ENCODE data around the gene FAM3D. TPM values are rescaled to one million over a fixed set of nuclear protein-coding genes. Genes with fewer than 3 reads are reported as not detected.

FAM3D gene
- polyA plus RNA-seq, 2 of the 4 experiments (the other 2 are of a cell fraction), result not detected

- no peak for TF ChIP-seq HMGXB4 (CRISPR knock-in tag; IDR thresholded peaks at IDR 0.05; ENCODE audit: borderline replicate concordance)
- TF ChIP-seq ZNF302 (CRISPR knock-in tag; IDR thresholded peaks at IDR 0.05), result no peak
- TF ChIP-seq CHD2 (IDR thresholded peaks at IDR 0.05; ENCODE audit: low read length, partially characterized antibody), result no peak
These were observed 19.1 kb upstream of the FAM3D start (continued) for GRCh38 chr3:58685641-58686040.

DNA sequence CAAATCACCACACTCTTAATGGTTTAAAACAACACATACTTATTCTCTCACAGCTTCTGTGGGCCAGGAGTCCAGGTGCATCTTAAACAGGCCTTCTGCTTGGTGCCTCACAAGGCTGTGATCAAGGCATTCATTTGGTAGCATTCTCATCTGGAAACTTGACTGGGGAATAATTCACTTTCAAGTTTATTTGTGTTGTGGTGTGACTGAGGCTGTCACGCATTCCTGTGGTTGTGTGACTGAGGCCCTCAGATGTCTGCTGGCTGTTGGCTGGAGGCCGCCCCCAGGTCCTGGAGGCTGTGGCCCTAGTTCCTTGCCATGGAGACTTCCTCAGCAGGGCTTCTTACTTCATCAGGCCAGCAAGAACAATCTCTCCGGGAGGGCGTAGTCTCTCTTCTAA, 16.9 kb upstream of the FAM3D start:
- TF ChIP-seq EP300 (IDR thresholded peaks at IDR 0.05), result no peak
- TF ChIP-seq FOSL2 (IDR thresholded peaks at IDR 0.05), result no peak
- no peak for TF ChIP-seq FOSL2 (CRISPR knock-in tag; IDR thresholded peaks at IDR 0.05)
- TF ChIP-seq HOXB13 (CRISPR knock-in tag; IDR thresholded peaks at IDR 0.05; ENCODE audit: low read depth), result no peak
- TF ChIP-seq, protein P1, sequence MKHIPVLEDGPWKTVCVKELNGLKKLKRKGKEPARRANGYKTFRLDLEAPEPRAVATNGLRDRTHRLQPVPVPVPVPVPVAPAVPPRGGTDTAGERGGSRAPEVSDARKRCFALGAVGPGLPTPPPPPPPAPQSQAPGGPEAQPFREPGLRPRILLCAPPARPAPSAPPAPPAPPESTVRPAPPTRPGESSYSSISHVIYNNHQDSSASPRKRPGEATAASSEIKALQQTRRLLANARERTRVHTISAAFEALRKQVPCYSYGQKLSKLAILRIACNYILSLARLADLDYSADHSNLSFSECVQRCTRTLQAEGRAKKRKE (CRISPR knock-in tag; IDR thresholded peaks at IDR 0.05; ENCODE audit: low read depth), result no peak
- TF ChIP-seq, protein P2, sequence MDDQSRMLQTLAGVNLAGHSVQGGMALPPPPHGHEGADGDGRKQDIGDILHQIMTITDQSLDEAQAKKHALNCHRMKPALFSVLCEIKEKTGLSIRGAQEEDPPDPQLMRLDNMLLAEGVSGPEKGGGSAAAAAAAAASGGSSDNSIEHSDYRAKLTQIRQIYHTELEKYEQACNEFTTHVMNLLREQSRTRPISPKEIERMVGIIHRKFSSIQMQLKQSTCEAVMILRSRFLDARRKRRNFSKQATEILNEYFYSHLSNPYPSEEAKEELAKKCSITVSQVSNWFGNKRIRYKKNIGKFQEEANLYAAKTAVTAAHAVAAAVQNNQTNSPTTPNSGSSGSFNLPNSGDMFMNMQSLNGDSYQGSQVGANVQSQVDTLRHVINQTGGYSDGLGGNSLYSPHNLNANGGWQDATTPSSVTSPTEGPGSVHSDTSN (IDR thresholded peaks at IDR 0.05), result no peak
- TF ChIP-seq RFX5 (IDR thresholded peaks at IDR 0.05), result no peak
- TF ChIP-seq KDM1A (IDR thresholded peaks at IDR 0.05; ENCODE audit: low read depth), result no peak
- TF ChIP-seq ZC3H11A (IDR thresholded peaks at IDR 0.05), result no peak
- no peak for TF ChIP-seq FOSB (CRISPR knock-in tag; IDR thresholded peaks at IDR 0.05)
- TF ChIP-seq EHMT2 (IDR thresholded peaks at IDR 0.05; ENCODE audit: low read depth), result no peak
- TF ChIP-seq, protein P3, sequence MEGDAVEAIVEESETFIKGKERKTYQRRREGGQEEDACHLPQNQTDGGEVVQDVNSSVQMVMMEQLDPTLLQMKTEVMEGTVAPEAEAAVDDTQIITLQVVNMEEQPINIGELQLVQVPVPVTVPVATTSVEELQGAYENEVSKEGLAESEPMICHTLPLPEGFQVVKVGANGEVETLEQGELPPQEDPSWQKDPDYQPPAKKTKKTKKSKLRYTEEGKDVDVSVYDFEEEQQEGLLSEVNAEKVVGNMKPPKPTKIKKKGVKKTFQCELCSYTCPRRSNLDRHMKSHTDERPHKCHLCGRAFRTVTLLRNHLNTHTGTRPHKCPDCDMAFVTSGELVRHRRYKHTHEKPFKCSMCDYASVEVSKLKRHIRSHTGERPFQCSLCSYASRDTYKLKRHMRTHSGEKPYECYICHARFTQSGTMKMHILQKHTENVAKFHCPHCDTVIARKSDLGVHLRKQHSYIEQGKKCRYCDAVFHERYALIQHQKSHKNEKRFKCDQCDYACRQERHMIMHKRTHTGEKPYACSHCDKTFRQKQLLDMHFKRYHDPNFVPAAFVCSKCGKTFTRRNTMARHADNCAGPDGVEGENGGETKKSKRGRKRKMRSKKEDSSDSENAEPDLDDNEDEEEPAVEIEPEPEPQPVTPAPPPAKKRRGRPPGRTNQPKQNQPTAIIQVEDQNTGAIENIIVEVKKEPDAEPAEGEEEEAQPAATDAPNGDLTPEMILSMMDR (IDR thresholded peaks at IDR 0.05), result no peak
- TF ChIP-seq MAZ (IDR thresholded peaks at IDR 0.05; ENCODE audit: borderline replicate concordance, low read depth, low read length), result no peak
- TF ChIP-seq TP53 (CRISPR knock-in tag; IDR thresholded peaks at IDR 0.05), result no peak
- TF ChIP-seq RARB (CRISPR knock-in tag; IDR thresholded peaks at IDR 0.05), result no peak
- TF ChIP-seq JUN (IDR thresholded peaks at IDR 0.05), result no peak
- no peak for TF ChIP-seq CEBPB (IDR thresholded peaks at IDR 0.05)
- TF ChIP-seq POLR2A (IDR thresholded peaks at IDR 0.05; ENCODE audit: low read length), result no peak
- no peak for TF ChIP-seq ESRRA (IDR thresholded peaks at IDR 0.05; ENCODE audit: borderline replicate concordance, low read length)
- Histone ChIP-seq H3K4me2 (no peak overlapping the region), H3K4me3 (no peak overlapping the region), H3K4me1 (no peaks in the 10 kb centered on the region), H3K9me3 (no peaks in the 10 kb centered on the region), H3K27ac (no peak overlapping the region)
- ATAC-seq (no peak), DNase-seq (ENCODE audit: low read depth in 1 of 2, low spot score in 1 of 2) (no peak), FAIRE-seq (no peak)
- POLR2A ChIA-PET, result no interaction called here
- CTCF ChIA-PET, result no interaction called here
- 31% methylated on average over 2 of the region's 4 CpGs for WGBS (ENCODE audit: missing lambda C conversion rate)

DNA sequence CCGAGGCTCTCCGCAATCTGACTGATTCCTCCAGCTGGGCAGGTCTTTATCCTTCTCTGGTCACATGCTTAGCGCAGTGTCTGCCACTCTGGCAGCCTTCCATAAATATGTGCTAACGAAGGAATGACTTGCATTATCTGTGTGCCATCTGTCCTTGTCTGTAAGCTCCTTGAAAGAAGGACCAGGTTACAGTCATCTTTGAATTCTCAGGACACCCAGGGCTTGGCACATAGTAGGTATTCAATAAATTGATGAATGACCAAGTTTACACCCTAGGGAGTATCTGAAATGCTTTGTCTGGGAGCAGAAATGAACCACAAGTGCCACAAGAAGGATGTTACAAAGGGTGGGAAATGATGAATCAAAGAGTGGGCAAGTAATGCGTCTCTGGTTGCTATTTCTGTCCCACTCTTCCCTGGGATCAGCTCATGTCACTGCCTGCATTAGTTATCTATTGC, 16.5 kb upstream of the FAM3D start:
- ATAC-seq (no peak), FAIRE-seq (no peak), DNase-seq (ENCODE audit: low read depth in 1 of 2, low spot score in 1 of 2) (peak in 1 of 2 experiments; percentile 7)
- Histone ChIP-seq H3K27ac (no peak overlapping the region), H3K9me3 (no peaks in the 10 kb centered on the region), H3K4me1 (no peaks in the 10 kb centered on the region), H3K4me3 (no peak overlapping the region), H3K4me2 (no peak overlapping the region)
- TF ChIP-seq EP300 (IDR thresholded peaks at IDR 0.05) (no peak), HEYL (CRISPR knock-in tag; IDR thresholded peaks at IDR 0.05) (no peak), FOXS1 (CRISPR knock-in tag; IDR thresholded peaks at IDR 0.05) (no peak), MYC (IDR thresholded peaks at IDR 0.05; ENCODE audit: borderline replicate concordance, low read length) (no peak), NR3C1 (IDR thresholded peaks at IDR 0.05) (no peak), NFE2L2 (conservative IDR thresholded peaks at IDR 0.05; ENCODE audit: low read length) (peak; percentile 52; the same call in 1 of the 2 replicates)
- ChIA-PET POLR2A (no interaction called here), CTCF (no interaction called here)
- WGBS (ENCODE audit: missing lambda C conversion rate), result 54% methylated on average over 5 of the region's 5 CpGs

Data from A549 (cell line).